ENCODE measurements around the gene COMMD9. TPM values are rescaled to one million over a fixed set of nuclear protein-coding genes. Genes with fewer than 3 reads are reported as not detected.

The COMMD9 gene
- total RNA-seq, 1 experiment from 2014 or later: 154 TPM

- Histone ChIP-seq H3K4me3 (ENCODE audit: low read depth, low read length, poor library complexity, severe bottlenecking) (no peak overlapping the region), H3K27me3 (replicated peaks; ENCODE audit: insufficient read depth, low read depth, low read length, poor library complexity) (no peaks in the 10 kb centered on the region), H3K27ac (ENCODE audit: low read depth, low read length, poor library complexity, severe bottlenecking) (no peak overlapping the region), H3K4me1 (ENCODE audit: insufficient read depth, low read length, poor library complexity, severe bottlenecking) (peaks cover 15% of the 10 kb centered on the region), H3K36me3 (ENCODE audit: insufficient read depth, low read length, poor library complexity, severe bottlenecking) (no peaks in the 10 kb centered on the region), H3K9me3 (ENCODE audit: low read depth, low read length, poor library complexity, severe bottlenecking) (no peaks in the 10 kb centered on the region)
- TF ChIP-seq CTCF (conservative IDR thresholded peaks at IDR 0.05; ENCODE audit: low read depth, low read length) (no peak), EZH2 (IDR thresholded peaks at IDR 0.05; ENCODE audit: borderline replicate concordance, low read depth, low read length, poor library complexity, severe bottlenecking) (no peak)
- POLR2A ChIA-PET (ENCODE audit: low non-redundant PET): no interaction called here
- DNase-seq (ENCODE audit: low spot score): no peak
- CTCF ChIA-PET: no interaction called here
- intact Hi-C loops (cut with micrococcal nuclease; ENCODE audit: unreplicated experiment): no loop called here
- no TSS peak for BruUV-seq (replicated peaks)
These were observed 60.5 kb downstream of the COMMD9 start for GRCh38 chr11:36228689-36229088.

- ChIA-PET CTCF (interaction anchor here (0.6 kb wide), 1 partner anchor 31 kb away, joined by 7 read pairs; no protein-coding TSS in a partner anchor), POLR2A (ENCODE audit: low non-redundant PET) (no interaction called here)
- Histone ChIP-seq H3K27ac (ENCODE audit: low read depth, low read length, poor library complexity, severe bottlenecking) (no peak overlapping the region), H3K4me1 (ENCODE audit: insufficient read depth, low read length, poor library complexity, severe bottlenecking) (peaks cover 14% of the 10 kb centered on the region), H3K36me3 (ENCODE audit: insufficient read depth, low read length, poor library complexity, severe bottlenecking) (no peaks in the 10 kb centered on the region), H3K4me3 (ENCODE audit: low read depth, low read length, poor library complexity, severe bottlenecking) (no peak overlapping the region), H3K9me3 (ENCODE audit: low read depth, low read length, poor library complexity, severe bottlenecking) (no peaks in the 10 kb centered on the region), H3K27me3 (replicated peaks; ENCODE audit: insufficient read depth, low read depth, low read length, poor library complexity) (no peaks in the 10 kb centered on the region)
- no TSS peak for BruUV-seq (replicated peaks)
- no peak for DNase-seq (ENCODE audit: low spot score)
- TF ChIP-seq EZH2 (IDR thresholded peaks at IDR 0.05; ENCODE audit: borderline replicate concordance, low read depth, low read length, poor library complexity, severe bottlenecking): no peak
- TF ChIP-seq CTCF (conservative IDR thresholded peaks at IDR 0.05; ENCODE audit: low read depth, low read length): no peak
- intact Hi-C loops (cut with micrococcal nuclease; ENCODE audit: unreplicated experiment): no loop called here
These were observed 62.2 kb downstream of the COMMD9 start for GRCh38 chr11:36227044-36227443.

- DNase-seq (ENCODE audit: low spot score): no peak
- H3K36me3 ChIP-seq (ENCODE audit: insufficient read depth, low read length, poor library complexity, severe bottlenecking): no peaks in the 10 kb centered on the region
- no peak overlapping the region for H3K27ac ChIP-seq (ENCODE audit: low read depth, low read length, poor library complexity, severe bottlenecking)
- TF ChIP-seq CTCF (conservative IDR thresholded peaks at IDR 0.05; ENCODE audit: low read depth, low read length) (no peak), EZH2 (IDR thresholded peaks at IDR 0.05; ENCODE audit: borderline replicate concordance, low read depth, low read length, poor library complexity, severe bottlenecking) (no peak)
- no peaks in the 10 kb centered on the region for H3K4me1 ChIP-seq (ENCODE audit: insufficient read depth, low read length, poor library complexity, severe bottlenecking)
- no peaks in the 10 kb centered on the region for H3K27me3 ChIP-seq (replicated peaks; ENCODE audit: insufficient read depth, low read depth, low read length, poor library complexity)
- ChIA-PET CTCF (interaction anchor here (1.0 kb wide), 1 partner anchor 402 kb away, joined by 3 read pairs; no protein-coding TSS in a partner anchor), POLR2A (ENCODE audit: low non-redundant PET) (interaction anchor here (0.5 kb wide), 1 partner anchor 15 kb away, joined by 17 read pairs; no protein-coding TSS in a partner anchor)
- H3K4me3 ChIP-seq (ENCODE audit: low read depth, low read length, poor library complexity, severe bottlenecking): no peak overlapping the region
- intact Hi-C loops (cut with micrococcal nuclease; ENCODE audit: unreplicated experiment): no loop called here
- peaks cover 13% of the 10 kb centered on the region for H3K9me3 ChIP-seq (ENCODE audit: low read depth, low read length, poor library complexity, severe bottlenecking)
- BruUV-seq (replicated peaks): no TSS peak
These were observed 64.9 kb downstream of the COMMD9 start for GRCh38 chr11:36224209-36224882.

All from A673 (cell line).